Measurements from ENCODE around the gene MEGF10.

The MEGF10 gene

GRCh38 chr5:127298656-127299055 is 8.1 kb downstream of the MEGF10 start:
- CTCF ChIA-PET: interaction anchor here (4.8 kb wide), 1 partner anchor 14 kb away, joined by 14 read pairs; no protein-coding TSS in a partner anchor
- no peak for TF ChIP-seq CTCF (IDR thresholded peaks at IDR 0.05; ENCODE audit: control extremely low read depth, extremely low read depth, low read depth, missing control alignments)
- POLR2A ChIA-PET: no interaction called here
- no peak for DNase-seq (ENCODE audit: extremely low spot score)

GRCh38 chr5:127299678-127300077 is 9.1 kb downstream of the MEGF10 start:
- POLR2A ChIA-PET: no interaction called here
- CTCF ChIA-PET: interaction anchor here (4.8 kb wide), 1 partner anchor 13 kb away, joined by 14 read pairs; no protein-coding TSS in a partner anchor
- no peak for DNase-seq (ENCODE audit: extremely low spot score)
- no peak for TF ChIP-seq CTCF (IDR thresholded peaks at IDR 0.05; ENCODE audit: control extremely low read depth, extremely low read depth, low read depth, missing control alignments)

GRCh38 chr5:127302509-127302908 is 11.9 kb downstream of the MEGF10 start:
- TF ChIP-seq CTCF (IDR thresholded peaks at IDR 0.05; ENCODE audit: control extremely low read depth, extremely low read depth, low read depth, missing control alignments): no peak
- POLR2A ChIA-PET: no interaction called here
- CTCF ChIA-PET: no interaction called here
- DNase-seq (ENCODE audit: extremely low spot score): no peak

GRCh38 chr5:127303404-127303803 is 12.8 kb downstream of the MEGF10 start:
- POLR2A ChIA-PET: no interaction called here
- no peak for DNase-seq (ENCODE audit: extremely low spot score)
- CTCF ChIA-PET: interaction anchor here (0.7 to 1.4 kb wide), 2 partner anchors 11 to 140 kb away, joined by 3 to 7 read pairs; no protein-coding TSS in a partner anchor
- no peak for TF ChIP-seq CTCF (IDR thresholded peaks at IDR 0.05; ENCODE audit: control extremely low read depth, extremely low read depth, low read depth, missing control alignments)

- CTCF ChIA-PET: interaction anchor here (1.1 to 1.3 kb wide), 4 partner anchors 8 to 13 kb away, joined by 3 to 4 read pairs (median 4); no protein-coding TSS in a partner anchor
These were observed 14.9 kb downstream of the MEGF10 start for GRCh38 chr5:127305493-127305892.

GRCh38 chr5:127306036-127306435 is 15.4 kb downstream of the MEGF10 start:
- POLR2A ChIA-PET: no interaction called here
- CTCF ChIA-PET: interaction anchor here (1.1 to 1.3 kb wide), 4 partner anchors 8 to 14 kb away, joined by 3 to 4 read pairs (median 4); no protein-coding TSS in a partner anchor
- TF ChIP-seq CTCF (IDR thresholded peaks at IDR 0.05; ENCODE audit: control extremely low read depth, extremely low read depth, low read depth, missing control alignments): no peak
- DNase-seq (ENCODE audit: extremely low spot score): no peak

More at GRCh38 chr5:127305493-127305892, 14.9 kb downstream of the MEGF10 start:
- POLR2A ChIA-PET: no interaction called here
- DNase-seq (ENCODE audit: extremely low spot score): no peak
- no peak for TF ChIP-seq CTCF (IDR thresholded peaks at IDR 0.05; ENCODE audit: control extremely low read depth, extremely low read depth, low read depth, missing control alignments)

Measured in GM10248 (cell line).